HEK293 (cell line): ENCODE measurements around the gene CPXM1.

Experiments
- CTCF ChIA-PET: fragments of 350-600 bp; formaldehyde crosslinking; extraction: SDS; loops from one replicate; lab custom pipeline; 2021; ENCODE audit warnings: antibody characterized with exemption; lab: Yijun Ruan, JAX
- POLR2A ChIA-PET: fragments of 300-600 bp; formaldehyde crosslinking; extraction: SDS; loops from one replicate; lab custom pipeline; 2020; ENCODE audit warnings: antibody characterized with exemption, inconsistent platforms; lab: Yijun Ruan, JAX
- H3K27ac ChIP-seq: fragments of 200-500 bp; sonication (Bioruptor generic); 2 replicates; pipeline ENCODE4 v1.5.1; 2014; ENCODE audit warnings: low read depth, low read length, control low read depth, inconsistent platforms; ENCODE audit errors: extremely low read depth
- H3K36me3 ChIP-seq, 2 experiments: fragments of 200-500 bp in 1 of 2; sonication (Bioruptor generic) in 1 of 2; 1 replicate in 1 of 2; 2 replicates in 1 of 2; pipeline ENCODE4 v1.5.1; 2014 to 2017; ENCODE audit warnings: inconsistent platforms in 2 of 2, low read length in 2 of 2; ENCODE audit not compliant: control insufficient read depth in 2 of 2, insufficient read depth in 1 of 2
- H3K4me1 ChIP-seq: fragments of 200-500 bp; sonication (Bioruptor generic); 2 replicates; pipeline ENCODE4 v1.5.1; 2014; ENCODE audit warnings: mild to moderate bottlenecking, low read length, inconsistent platforms; ENCODE audit not compliant: control insufficient read depth, insufficient read depth
- H3K4me3 ChIP-seq: 2 replicates; pipeline ENCODE4 v1.5.1; 2011; ENCODE audit warnings: low read depth, mild to moderate bottlenecking, control low read depth, low read length, moderate library complexity
- H3K9me3 ChIP-seq: fragments of 200-500 bp; sonication (Bioruptor generic); 2 replicates; pipeline ENCODE4 v1.5.1; 2014; ENCODE audit warnings: low read depth, low read length, inconsistent platforms; ENCODE audit not compliant: control insufficient read depth, insufficient read depth
- GLIS2 ChIP-seq: fragments of 450-650 bp; formaldehyde crosslinking; IDR thresholded peaks from 2 replicates; pipeline ENCODE4 v1.5.1; 2016; ENCODE audit warnings: missing biosample characterization, missing genetic modification characterization
- PRDM2 ChIP-seq: fragments of 450-650 bp; formaldehyde crosslinking; IDR thresholded peaks from 2 replicates; pipeline ENCODE4 v1.5.1; 2016; ENCODE audit warnings: missing biosample characterization, missing genetic modification characterization, borderline replicate concordance
- ZFHX2 ChIP-seq: fragments of 450-650 bp; formaldehyde crosslinking; conservative IDR thresholded peaks from 2 replicates; pipeline ENCODE4 v1.5.1; 2016; ENCODE audit warnings: missing biosample characterization, missing genetic modification characterization
- ZFP37 ChIP-seq: fragments of 450-650 bp; formaldehyde crosslinking; IDR thresholded peaks from 2 replicates; pipeline ENCODE4 v1.5.1; 2016; ENCODE audit warnings: missing biosample characterization, missing genetic modification characterization
- ZNF10 ChIP-seq: fragments of 450-650 bp; formaldehyde crosslinking; IDR thresholded peaks from 2 replicates; pipeline ENCODE4 v1.5.1; 2017; ENCODE audit warnings: missing biosample characterization, missing genetic modification characterization
- ZNF146 ChIP-seq: fragments of 450-650 bp; formaldehyde crosslinking; IDR thresholded peaks from 2 replicates; pipeline ENCODE4 v1.5.1; 2016; ENCODE audit warnings: missing biosample characterization, missing genetic modification characterization
- ZNF248 ChIP-seq: fragments of 450-650 bp; formaldehyde crosslinking; IDR thresholded peaks from 2 replicates; pipeline ENCODE4 v1.5.1; 2017; ENCODE audit warnings: missing biosample characterization, missing genetic modification characterization
- ZNF335 ChIP-seq: fragments of 450-650 bp; formaldehyde crosslinking; conservative IDR thresholded peaks from 2 replicates; pipeline ENCODE4 v1.5.1; 2016; ENCODE audit warnings: missing biosample characterization, missing genetic modification characterization
- ZNF350 ChIP-seq: fragments of 450-650 bp; formaldehyde crosslinking; IDR thresholded peaks from 2 replicates; pipeline ENCODE4 v1.5.0; 2017; ENCODE audit warnings: missing biosample characterization, mild to moderate bottlenecking, missing genetic modification characterization
- ZNF37A ChIP-seq: fragments of 450-650 bp; IDR thresholded peaks from 2 replicates; pipeline ENCODE4 v1.5.1; 2018; ENCODE audit warnings: missing biosample characterization, missing genetic modification characterization
- ZNF514 ChIP-seq: fragments of 450-650 bp; formaldehyde crosslinking; IDR thresholded peaks from 2 replicates; pipeline ENCODE4 v1.5.1; 2016; ENCODE audit warnings: missing biosample characterization, missing genetic modification characterization
- ZNF548 ChIP-seq: fragments of 450-650 bp; formaldehyde crosslinking; IDR thresholded peaks from 2 replicates; pipeline ENCODE4 v1.5.1; 2016; ENCODE audit warnings: missing biosample characterization, missing genetic modification characterization
- ZNF596 ChIP-seq: fragments of 450-650 bp; IDR thresholded peaks from 2 replicates; pipeline ENCODE4 v1.5.0; 2018; ENCODE audit warnings: missing biosample characterization, mild to moderate bottlenecking, missing genetic modification characterization, moderate library complexity
- ZNF624 ChIP-seq: fragments of 450-650 bp; formaldehyde crosslinking; IDR thresholded peaks from 2 replicates; pipeline ENCODE4 v1.5.1; 2017; ENCODE audit warnings: missing biosample characterization, missing genetic modification characterization
- ZNF670 ChIP-seq: fragments of 450-650 bp; formaldehyde crosslinking; IDR thresholded peaks from 2 replicates; pipeline ENCODE4 v1.5.1; 2016; ENCODE audit warnings: missing biosample characterization, missing genetic modification characterization, low read depth
- ZNF785 ChIP-seq: fragments of 450-650 bp; formaldehyde crosslinking; IDR thresholded peaks from 2 replicates; pipeline ENCODE4 v1.5.1; 2016; ENCODE audit warnings: missing biosample characterization, missing genetic modification characterization
- ZNF792 ChIP-seq: fragments of 450-650 bp; formaldehyde crosslinking; IDR thresholded peaks from 2 replicates; pipeline ENCODE4 v1.5.1; 2016; ENCODE audit warnings: missing biosample characterization, missing genetic modification characterization
- TF ChIP-seq, protein P1 (sequence below): fragments of 450-650 bp; formaldehyde crosslinking; IDR thresholded peaks from 2 replicates; pipeline ENCODE4 v1.5.1; 2016; ENCODE audit warnings: missing biosample characterization, missing genetic modification characterization

CPXM1 gene

GRCh38 chr20:2752567-2753460, 47.6 kb downstream of the CPXM1 start (continued):
- TF ChIP-seq ZNF548 (tag by site-specific recombination) (no peak), PRDM2 (tag by site-specific recombination) (no peak), ZFP37 (tag by site-specific recombination) (no peak), ZNF248 (no peak), ZNF596 (tag by site-specific recombination) (no peak), ZNF350 (tag by site-specific recombination) (no peak)
- TF ChIP-seq, protein P1, sequence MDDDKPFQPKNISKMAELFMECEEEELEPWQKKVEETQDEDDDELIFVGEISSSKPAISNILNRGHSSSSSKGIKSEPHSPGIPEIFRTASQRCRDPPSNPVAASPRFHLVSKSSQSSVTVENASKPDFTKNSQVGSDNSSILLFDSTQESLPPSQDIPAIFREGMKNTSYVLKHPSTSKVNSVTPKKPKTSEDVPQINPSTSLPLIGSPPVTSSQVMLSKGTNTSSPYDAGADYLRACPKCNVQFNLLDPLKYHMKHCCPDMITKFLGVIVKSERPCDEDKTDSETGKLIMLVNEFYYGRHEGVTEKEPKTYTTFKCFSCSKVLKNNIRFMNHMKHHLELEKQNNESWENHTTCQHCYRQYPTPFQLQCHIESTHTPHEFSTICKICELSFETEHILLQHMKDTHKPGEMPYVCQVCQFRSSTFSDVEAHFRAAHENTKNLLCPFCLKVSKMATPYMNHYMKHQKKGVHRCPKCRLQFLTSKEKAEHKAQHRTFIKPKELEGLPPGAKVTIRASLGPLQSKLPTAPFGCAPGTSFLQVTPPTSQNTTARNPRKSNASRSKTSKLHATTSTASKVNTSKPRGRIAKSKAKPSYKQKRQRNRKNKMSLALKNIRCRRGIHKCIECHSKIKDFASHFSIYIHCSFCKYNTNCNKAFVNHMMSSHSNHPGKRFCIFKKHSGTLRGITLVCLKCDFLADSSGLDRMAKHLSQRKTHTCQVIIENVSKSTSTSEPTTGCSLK: no peak

GRCh38 chr20:2751878-2752566, 48.4 kb downstream of the CPXM1 start:
- Histone ChIP-seq H3K4me1 (peaks cover 3% of the 10 kb centered on the region), H3K9me3 (no peaks in the 10 kb centered on the region), H3K27ac (peak overlapping the region; percentile 70; the same call in 1 of the 2 replicates), H3K36me3 (no peaks in the 10 kb centered on the region), H3K4me3 (peak overlapping the region; percentile 34)
- ChIA-PET CTCF (interaction anchor here (0.5 to 9.8 kb wide), 39 partner anchors 8 to 1445 kb away, joined by 3 to 159 read pairs (median 4); partner anchors contain the start of gene C20orf141), POLR2A (interaction anchor here (0.6 to 0.7 kb wide), 2 partner anchors 100 to 103 kb away, joined by 3 read pairs; partner anchors contain the start of gene NOP56)
- TF ChIP-seq ZFHX2 (tag by site-specific recombination) (peak; percentile 58; the same call in 1 of the 2 replicates), ZNF335 (tag by site-specific recombination) (no peak), ZNF792 (tag by site-specific recombination) (no peak), ZNF624 (tag by site-specific recombination) (no peak), GLIS2 (tag by site-specific recombination) (peak; percentile 13; the same call in 1 of the 2 replicates), ZNF514 (no peak), ZNF785 (tag by site-specific recombination) (peak; percentile 97; the same call in 1 of the 2 replicates), ZNF10 (tag by site-specific recombination) (no peak), ZNF37A (tag by site-specific recombination) (0 out of 2 replicates have a peak, but pooled peaks have one; percentile 22), ZNF670 (no peak), ZNF146 (tag by site-specific recombination) (no peak)
